ENCODE data around the gene DPY19L3. TPM values are rescaled to one million over a fixed set of nuclear protein-coding genes. Genes with fewer than 3 reads are reported as not detected.
"Not testable (repeated sequence)": the region's sequence is repeated elsewhere in the genome, so short reads cannot be mapped to it uniquely, and the experiment has no call there.

The DPY19L3 gene
- total RNA-seq, 2 donors from 2014 or later: 86.5 to 112 TPM

DNA sequence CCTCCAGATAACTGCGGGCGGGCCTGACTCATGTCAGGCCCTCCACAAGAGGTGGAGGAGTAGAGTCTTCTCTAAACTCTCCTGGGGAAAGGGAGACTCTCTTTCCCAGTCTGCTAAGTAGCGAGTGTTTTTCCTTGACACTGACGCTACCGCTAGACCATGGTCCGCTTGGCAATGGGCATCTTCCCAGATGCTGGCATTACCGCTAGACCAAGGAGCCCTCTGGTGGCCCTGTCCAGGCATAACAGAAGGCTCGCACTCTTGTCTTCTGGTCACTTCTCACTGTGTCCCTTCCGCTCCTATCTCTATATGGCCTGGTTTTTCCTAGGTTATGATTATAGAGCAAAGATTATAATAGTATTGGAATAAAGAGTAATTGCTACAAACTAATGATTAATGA lies 28.5 kb upstream of the DPY19L3 start:
- H3K27ac ChIP-seq (ENCODE audit: low read depth, low read length); H3K27me3 Mint-ChIP-seq (ENCODE audit: insufficient read depth); H3K4me1 ChIP-seq (ENCODE audit: control insufficient read depth, insufficient read depth, low read length); H3K4me3 ChIP-seq (ENCODE audit: low read length); H3K27ac Mint-ChIP-seq; H3K27me3 ChIP-seq (ENCODE audit: control insufficient read depth, insufficient read depth, low read length, poor library complexity, severe bottlenecking); H3K4me3 Mint-ChIP-seq; H3K9ac ChIP-seq (ENCODE audit: extremely low read depth, low read length, poor library complexity, severe bottlenecking); H3K4me1 Mint-ChIP-seq: not testable (repeated sequence)
- peaks cover 64% of the 10 kb centered on the region for H3K36me3 Mint-ChIP-seq (ENCODE audit: low read depth)
- DNase-seq: peak; percentile 58
- Histone ChIP-seq H3K36me3 (ENCODE audit: control insufficient read depth, insufficient read depth, low read length) (peaks cover 59% of the 10 kb centered on the region), H3K9me3 (ENCODE audit: control insufficient read depth, low read length) (peaks cover 11% of the 10 kb centered on the region)
- H3K9me3 Mint-ChIP-seq: peaks cover 17% of the 10 kb centered on the region
- WGBS, 2 experiments (ENCODE audit: insufficient coverage in 1 of 2, insufficient read length in 1 of 2): 92 to 96% methylated on average over 2 to 9 of the region's 9 CpGs
- TF ChIP-seq, protein P1, sequence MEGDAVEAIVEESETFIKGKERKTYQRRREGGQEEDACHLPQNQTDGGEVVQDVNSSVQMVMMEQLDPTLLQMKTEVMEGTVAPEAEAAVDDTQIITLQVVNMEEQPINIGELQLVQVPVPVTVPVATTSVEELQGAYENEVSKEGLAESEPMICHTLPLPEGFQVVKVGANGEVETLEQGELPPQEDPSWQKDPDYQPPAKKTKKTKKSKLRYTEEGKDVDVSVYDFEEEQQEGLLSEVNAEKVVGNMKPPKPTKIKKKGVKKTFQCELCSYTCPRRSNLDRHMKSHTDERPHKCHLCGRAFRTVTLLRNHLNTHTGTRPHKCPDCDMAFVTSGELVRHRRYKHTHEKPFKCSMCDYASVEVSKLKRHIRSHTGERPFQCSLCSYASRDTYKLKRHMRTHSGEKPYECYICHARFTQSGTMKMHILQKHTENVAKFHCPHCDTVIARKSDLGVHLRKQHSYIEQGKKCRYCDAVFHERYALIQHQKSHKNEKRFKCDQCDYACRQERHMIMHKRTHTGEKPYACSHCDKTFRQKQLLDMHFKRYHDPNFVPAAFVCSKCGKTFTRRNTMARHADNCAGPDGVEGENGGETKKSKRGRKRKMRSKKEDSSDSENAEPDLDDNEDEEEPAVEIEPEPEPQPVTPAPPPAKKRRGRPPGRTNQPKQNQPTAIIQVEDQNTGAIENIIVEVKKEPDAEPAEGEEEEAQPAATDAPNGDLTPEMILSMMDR (conservative IDR thresholded peaks at IDR 0.05): peak; percentile 77

DNA sequence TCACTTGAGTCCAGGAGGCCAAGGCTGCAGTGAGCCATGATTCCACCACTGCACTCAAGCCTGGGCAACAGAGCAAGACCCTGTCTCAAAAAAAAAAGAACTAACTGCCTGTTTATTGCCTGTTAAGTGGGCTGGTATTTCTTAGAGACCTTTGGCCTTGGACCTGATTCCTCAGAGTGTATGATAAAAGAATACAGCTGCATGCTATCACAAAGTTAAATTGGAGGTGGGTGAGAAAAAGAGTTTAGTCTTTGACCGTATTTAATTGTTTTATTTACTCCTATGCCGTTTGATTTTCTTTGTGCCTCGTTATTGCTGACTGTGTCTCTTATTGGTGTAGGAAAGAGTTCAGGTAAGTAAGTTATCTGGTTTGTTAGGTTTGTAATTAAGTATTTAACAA lies 25.3 kb upstream of the DPY19L3 start:
- 90 to 93% methylated on average over 3 of the region's 3 CpGs for WGBS, 2 experiments (ENCODE audit: insufficient coverage in 1 of 2, insufficient read length in 1 of 2)
- H3K27ac ChIP-seq (ENCODE audit: low read depth, low read length): no peak overlapping the region
- DNase-seq: no peak
- TF ChIP-seq, protein P1 (conservative IDR thresholded peaks at IDR 0.05): no peak
- no peak overlapping the region for H3K4me3 ChIP-seq (ENCODE audit: low read length)
- no peaks in the 10 kb centered on the region for H3K27me3 Mint-ChIP-seq (ENCODE audit: insufficient read depth)
- H3K4me1 ChIP-seq (ENCODE audit: control insufficient read depth, insufficient read depth, low read length): no peaks in the 10 kb centered on the region
- no peak overlapping the region for H3K9ac ChIP-seq (ENCODE audit: extremely low read depth, low read length, poor library complexity, severe bottlenecking)
- H3K4me1 Mint-ChIP-seq: no peaks in the 10 kb centered on the region
- peaks cover 9% of the 10 kb centered on the region for H3K9me3 Mint-ChIP-seq
- no peaks in the 10 kb centered on the region for H3K27me3 ChIP-seq (ENCODE audit: control insufficient read depth, insufficient read depth, low read length, poor library complexity, severe bottlenecking)
- peaks cover 44% of the 10 kb centered on the region for H3K36me3 Mint-ChIP-seq (ENCODE audit: low read depth)
- no peaks in the 10 kb centered on the region for H3K9me3 ChIP-seq (ENCODE audit: control insufficient read depth, low read length)
- H3K4me3 Mint-ChIP-seq: no peak overlapping the region
- H3K36me3 ChIP-seq (ENCODE audit: control insufficient read depth, insufficient read depth, low read length): peaks cover 54% of the 10 kb centered on the region
- H3K27ac Mint-ChIP-seq: no peak overlapping the region

DNA sequence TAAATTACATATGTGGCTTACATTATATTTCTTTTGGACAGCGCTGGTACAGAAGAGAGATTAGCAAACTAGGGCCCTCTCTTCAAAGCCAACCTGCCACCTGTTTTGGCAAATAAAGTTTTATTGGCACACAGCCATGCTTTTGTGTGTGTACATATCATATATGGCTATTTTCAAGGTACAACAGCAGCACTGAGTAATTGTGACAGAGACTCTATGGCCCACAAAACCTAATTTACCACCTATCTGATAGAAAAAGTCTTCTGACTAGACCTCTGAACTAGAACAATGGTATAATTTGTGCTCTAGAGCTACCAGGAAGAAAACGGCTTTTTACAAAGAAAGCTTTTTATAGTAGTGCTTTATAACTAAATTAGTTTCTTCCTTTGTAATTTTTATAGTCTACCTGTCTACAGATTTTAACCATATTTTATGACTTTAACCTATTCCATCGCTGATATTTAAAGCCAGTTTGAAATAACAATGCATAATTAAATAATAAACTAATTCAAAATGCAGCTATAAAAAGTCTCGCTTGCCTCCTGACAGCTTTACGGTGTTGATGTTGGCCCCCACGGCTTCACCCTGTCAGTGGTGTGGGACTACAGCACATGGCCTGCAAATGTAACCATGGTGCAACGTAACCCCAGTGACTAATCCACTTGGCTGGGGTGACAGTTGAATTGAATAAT lies 17.7 kb upstream of the DPY19L3 start:
- Histone ChIP-seq H3K27me3 (ENCODE audit: control insufficient read depth, insufficient read depth, low read length, poor library complexity, severe bottlenecking) (no peaks in the 10 kb centered on the region), H3K4me1 (ENCODE audit: control insufficient read depth, insufficient read depth, low read length) (no peaks in the 10 kb centered on the region), H3K36me3 (ENCODE audit: control insufficient read depth, insufficient read depth, low read length) (peaks cover 21% of the 10 kb centered on the region), H3K9me3 (ENCODE audit: control insufficient read depth, low read length) (no peaks in the 10 kb centered on the region), H3K27ac (ENCODE audit: low read depth, low read length) (no peak overlapping the region), H3K4me3 (ENCODE audit: low read length) (no peak overlapping the region), H3K9ac (ENCODE audit: extremely low read depth, low read length, poor library complexity, severe bottlenecking) (no peak overlapping the region)
- Mint-ChIP-seq H3K27me3 (ENCODE audit: insufficient read depth) (no peaks in the 10 kb centered on the region), H3K9me3 (no peaks in the 10 kb centered on the region), H3K36me3 (ENCODE audit: low read depth) (peaks cover 7% of the 10 kb centered on the region), H3K4me3 (no peak overlapping the region), H3K4me1 (peaks cover 1% of the 10 kb centered on the region), H3K27ac (no peak overlapping the region)
- DNase-seq: no peak
- TF ChIP-seq, protein P1 (conservative IDR thresholded peaks at IDR 0.05): no peak
- 97 to 98% methylated on average over 4 to 7 of the region's 7 CpGs for WGBS, 2 experiments (ENCODE audit: insufficient coverage in 1 of 2, insufficient read length in 1 of 2)
